Brain microvascular endothelial cell (primary cell): ENCODE measurements around the gene COMMD9.
"Not testable (repeated sequence)": the region's sequence is repeated elsewhere in the genome, so short reads cannot be mapped to it uniquely, and the experiment has no call there.

Experiments
- DNase-seq: peaks from one replicate; pipeline ENCODE4 v3.0.0-alpha.2; 2020
- H3K27ac ChIP-seq: fragments of 250-450 bp; sonication (Bioruptor Pico); 2 replicates; pipeline ENCODE4 v1.5.1; 2020; ENCODE audit warnings: mild to moderate bottlenecking, moderate library complexity
- H3K27me3 ChIP-seq: fragments of 250-450 bp; sonication (Bioruptor Pico); replicated peaks from 2 replicates; pipeline ENCODE4 v1.5.1; 2020; ENCODE audit warnings: mild to moderate bottlenecking
- H3K36me3 ChIP-seq: fragments of 250-450 bp; sonication (Bioruptor Pico); replicated peaks from 2 replicates; pipeline ENCODE4 v1.5.1; 2020; ENCODE audit warnings: mild to moderate bottlenecking
- H3K4me3 ChIP-seq: 2 replicates; pipeline ENCODE4 v1.5.1; 2011; ENCODE audit warnings: low read depth, mild to moderate bottlenecking, control low read depth, low read length, moderate library complexity
- CTCF ChIP-seq: IDR thresholded peaks from 2 replicates; pipeline ENCODE4 v1.5.1; 2011; ENCODE audit warnings: low read depth, mild to moderate bottlenecking, moderate library complexity, low read length, control low read depth, inconsistent platforms; ENCODE audit errors: missing control alignments
- in situ Hi-C: cut with HindIII; loops from 2 replicates; pipeline ENCODE4 v1.10.0; 2017; ENCODE audit warnings: low sequenced_read_pairs, low pct_ligation_motif_present

Gene COMMD9

GRCh38 chr11:36326524-36327419, 37.5 kb upstream of the COMMD9 start:
- in situ Hi-C loops: no loop called here
- no peaks in the 10 kb centered on the region for H3K27me3 ChIP-seq

GRCh38 chr11:36325403-36325802, 36.2 kb upstream of the COMMD9 start:
- H3K4me3 ChIP-seq, H3K27ac ChIP-seq, H3K36me3 ChIP-seq, H3K27me3 ChIP-seq, DNase-seq, in situ Hi-C loops: not testable (repeated sequence)

More at GRCh38 chr11:36326524-36327419, 37.5 kb upstream of the COMMD9 start:
- TF ChIP-seq CTCF: no peak
- Histone ChIP-seq H3K4me3 (no peak overlapping the region), H3K36me3 (no peaks in the 10 kb centered on the region), H3K27ac (no peak overlapping the region)
- DNase-seq: no peak

GRCh38 chr11:36324956-36325355, 35.7 kb upstream of the COMMD9 start:
- DNase-seq, in situ Hi-C loops: not testable (repeated sequence)

GRCh38 chr11:36317992-36318391, 28.8 kb upstream of the COMMD9 start:
- in situ Hi-C loops: no loop called here
- H3K36me3 ChIP-seq: no peaks in the 10 kb centered on the region
- H3K27me3 ChIP-seq: no peaks in the 10 kb centered on the region
- no peak for TF ChIP-seq CTCF
- no peak overlapping the region for H3K4me3 ChIP-seq
- no peak for DNase-seq
- no peak overlapping the region for H3K27ac ChIP-seq

More at GRCh38 chr11:36324956-36325355, 35.7 kb upstream of the COMMD9 start:
- not testable (repeated sequence) for H3K27ac ChIP-seq, H3K27me3 ChIP-seq, H3K4me3 ChIP-seq, H3K36me3 ChIP-seq

GRCh38 chr11:36316049-36316448, 26.8 kb upstream of the COMMD9 start:
- in situ Hi-C loops: no loop called here
- no peak for DNase-seq
- H3K4me3 ChIP-seq: no peak overlapping the region
- no peaks in the 10 kb centered on the region for H3K27me3 ChIP-seq
- TF ChIP-seq CTCF: no peak
- H3K27ac ChIP-seq: no peak overlapping the region
- H3K36me3 ChIP-seq: no peaks in the 10 kb centered on the region

GRCh38 chr11:36314434-36314767, 25.2 kb upstream of the COMMD9 start:
- no peak for DNase-seq
- Histone ChIP-seq H3K36me3 (no peaks in the 10 kb centered on the region), H3K4me3 (no peak overlapping the region), H3K27ac (no peak overlapping the region), H3K27me3 (no peaks in the 10 kb centered on the region)
- in situ Hi-C loops: no loop called here
- TF ChIP-seq CTCF: no peak
